Esophagus muscularis mucosa (tissue), 4 donors: ENCODE results near the gene RPL18A.

Experiments used
- EP300 ChIP-seq: sonication (generic); formaldehyde crosslinking; IDR thresholded peaks from one replicate; pipeline ENCODE4 v1.6.1; 2017; ENCODE audit warnings: antibody characterized with exemption
- POLR2AphosphoS5 ChIP-seq, 2 donors: sonication (generic); formaldehyde crosslinking; IDR thresholded peaks; one replicate each; pipeline ENCODE4 v1.6.1; 2017; ENCODE audit warnings: antibody characterized with exemption in 2 of 2
- TF ChIP-seq, protein P1 (sequence below), 3 experiments: fragments of 200-600 bp in 2 of 3; fragments of 450-650 bp in 1 of 3; sonication (generic) in 2 of 3; IDR thresholded peaks; one replicate each; pipeline ENCODE4 v1.5.1; 2017 to 2019; ENCODE audit warnings: antibody characterized with exemption in 3 of 3, mild to moderate bottlenecking in 2 of 3, moderate library complexity in 1 of 3

DNA sequence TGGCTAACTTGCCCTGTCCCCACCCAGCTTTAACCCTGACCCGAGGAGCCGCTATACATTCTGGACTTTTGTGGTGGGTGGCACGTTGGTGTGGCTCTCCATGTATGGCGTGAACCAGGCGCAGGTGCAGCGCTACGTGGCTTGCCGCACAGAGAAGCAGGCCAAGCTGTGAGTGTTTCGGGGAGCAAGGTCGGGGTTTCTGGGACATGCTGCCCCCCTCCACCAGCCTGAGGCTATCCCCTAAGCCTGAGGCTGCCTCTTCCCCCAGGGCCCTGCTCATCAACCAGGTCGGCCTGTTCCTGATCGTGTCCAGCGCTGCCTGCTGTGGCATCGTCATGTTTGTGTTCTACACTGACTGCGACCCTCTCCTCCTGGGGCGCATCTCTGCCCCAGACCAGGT lies 18.0 kb downstream of the RPL18A start:
- TF ChIP-seq, protein P1, sequence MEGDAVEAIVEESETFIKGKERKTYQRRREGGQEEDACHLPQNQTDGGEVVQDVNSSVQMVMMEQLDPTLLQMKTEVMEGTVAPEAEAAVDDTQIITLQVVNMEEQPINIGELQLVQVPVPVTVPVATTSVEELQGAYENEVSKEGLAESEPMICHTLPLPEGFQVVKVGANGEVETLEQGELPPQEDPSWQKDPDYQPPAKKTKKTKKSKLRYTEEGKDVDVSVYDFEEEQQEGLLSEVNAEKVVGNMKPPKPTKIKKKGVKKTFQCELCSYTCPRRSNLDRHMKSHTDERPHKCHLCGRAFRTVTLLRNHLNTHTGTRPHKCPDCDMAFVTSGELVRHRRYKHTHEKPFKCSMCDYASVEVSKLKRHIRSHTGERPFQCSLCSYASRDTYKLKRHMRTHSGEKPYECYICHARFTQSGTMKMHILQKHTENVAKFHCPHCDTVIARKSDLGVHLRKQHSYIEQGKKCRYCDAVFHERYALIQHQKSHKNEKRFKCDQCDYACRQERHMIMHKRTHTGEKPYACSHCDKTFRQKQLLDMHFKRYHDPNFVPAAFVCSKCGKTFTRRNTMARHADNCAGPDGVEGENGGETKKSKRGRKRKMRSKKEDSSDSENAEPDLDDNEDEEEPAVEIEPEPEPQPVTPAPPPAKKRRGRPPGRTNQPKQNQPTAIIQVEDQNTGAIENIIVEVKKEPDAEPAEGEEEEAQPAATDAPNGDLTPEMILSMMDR (IDR thresholded peaks at IDR 0.05): no peak
- TF ChIP-seq EP300 (no peak), POLR2AphosphoS5 (IDR thresholded peaks at IDR 0.05) (no peak)
